Tibial nerve (tissue), 4 donors: ENCODE measurements around the gene KLC1.

Experiments used
- EP300 ChIP-seq, 2 donors: sonication (generic); formaldehyde crosslinking; IDR thresholded peaks; one replicate each; pipeline ENCODE4 v1.6.1; 2017; ENCODE audit warnings: antibody characterized with exemption in 2 of 2, mild to moderate bottlenecking in 1 of 2
- POLR2A ChIP-seq, 2 donors: fragments of 450-650 bp; IDR thresholded peaks; one replicate each; pipeline ENCODE4 v1.6.1; 2017; ENCODE audit warnings: antibody characterized with exemption in 2 of 2, mild to moderate bottlenecking in 2 of 2, moderate library complexity in 2 of 2
- TF ChIP-seq, protein P1 (sequence below), 5 experiments: fragments of 200-600 bp in 3 of 5; fragments of 450-650 bp in 2 of 5; sonication (generic) in 3 of 5; IDR thresholded peaks; one replicate each; pipeline ENCODE4 v1.5.1; 2016 to 2019; ENCODE audit warnings: antibody characterized with exemption in 5 of 5, mild to moderate bottlenecking in 3 of 5, moderate library complexity in 2 of 5

DNA sequence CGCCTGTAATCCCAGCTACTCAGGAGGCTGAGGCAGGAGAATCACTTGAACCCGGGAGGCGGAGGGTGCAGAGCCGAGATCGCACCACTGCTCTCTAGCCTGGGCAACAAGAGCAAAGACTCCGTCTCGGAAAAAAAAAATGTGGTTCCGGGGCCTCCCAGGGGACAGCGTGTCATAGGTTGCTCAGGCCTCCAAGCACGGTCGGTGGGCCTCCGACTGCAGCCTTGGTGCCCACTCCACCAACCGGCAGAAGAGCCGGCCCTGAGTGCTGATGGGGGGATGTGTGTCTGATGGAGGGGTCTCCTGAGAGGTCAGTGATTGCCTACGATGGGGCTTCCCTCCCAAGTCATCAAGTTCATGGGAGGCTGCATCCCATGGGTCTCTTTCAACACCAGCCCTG lies 102.5 kb downstream of the KLC1 start:
- no peak for TF ChIP-seq EP300 (IDR thresholded peaks at IDR 0.05)
- TF ChIP-seq POLR2A (IDR thresholded peaks at IDR 0.05) = no peak
- TF ChIP-seq, protein P1, sequence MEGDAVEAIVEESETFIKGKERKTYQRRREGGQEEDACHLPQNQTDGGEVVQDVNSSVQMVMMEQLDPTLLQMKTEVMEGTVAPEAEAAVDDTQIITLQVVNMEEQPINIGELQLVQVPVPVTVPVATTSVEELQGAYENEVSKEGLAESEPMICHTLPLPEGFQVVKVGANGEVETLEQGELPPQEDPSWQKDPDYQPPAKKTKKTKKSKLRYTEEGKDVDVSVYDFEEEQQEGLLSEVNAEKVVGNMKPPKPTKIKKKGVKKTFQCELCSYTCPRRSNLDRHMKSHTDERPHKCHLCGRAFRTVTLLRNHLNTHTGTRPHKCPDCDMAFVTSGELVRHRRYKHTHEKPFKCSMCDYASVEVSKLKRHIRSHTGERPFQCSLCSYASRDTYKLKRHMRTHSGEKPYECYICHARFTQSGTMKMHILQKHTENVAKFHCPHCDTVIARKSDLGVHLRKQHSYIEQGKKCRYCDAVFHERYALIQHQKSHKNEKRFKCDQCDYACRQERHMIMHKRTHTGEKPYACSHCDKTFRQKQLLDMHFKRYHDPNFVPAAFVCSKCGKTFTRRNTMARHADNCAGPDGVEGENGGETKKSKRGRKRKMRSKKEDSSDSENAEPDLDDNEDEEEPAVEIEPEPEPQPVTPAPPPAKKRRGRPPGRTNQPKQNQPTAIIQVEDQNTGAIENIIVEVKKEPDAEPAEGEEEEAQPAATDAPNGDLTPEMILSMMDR (IDR thresholded peaks at IDR 0.05) = no peak
